Astrocyte (in vitro differentiated cells and primary cell): Measurements from ENCODE around the gene BUB3. TPM values are rescaled to one million over a fixed set of nuclear protein-coding genes. Genes with fewer than 3 reads are reported as not detected.
A peak's percentile ranks its signal among the peaks of the same experiment; 100 is the strongest.

ENCODE experiments used
- DNase-seq: peaks from one replicate; pipeline ENCODE4 v3.0.0-alpha.2; 2010; ENCODE audit warnings: low read depth
- FAIRE-seq: peaks from 2 replicates; lab custom pipeline; 2011; peaks lifted over from hg19 to GRCh38; lab: Jason Lieb, UNC
- H2AFZ ChIP-seq: 2 replicates; pipeline ENCODE4 v1.6.0; 2012; ENCODE audit warnings: low read depth, low read length, inconsistent platforms
- H3K27ac ChIP-seq: 2 replicates; pipeline ENCODE4 v1.5.1; 2011; ENCODE audit warnings: low read depth, low read length, inconsistent platforms
- H3K27me3 ChIP-seq: 2 replicates; pipeline ENCODE4 v1.6.0; 2011; ENCODE audit warnings: low read length, inconsistent platforms; ENCODE audit not compliant: insufficient read depth
- H3K36me3 ChIP-seq: 2 replicates; pipeline ENCODE4 v1.5.1; 2011; ENCODE audit warnings: low read length, inconsistent platforms; ENCODE audit not compliant: insufficient read depth
- H3K4me1 ChIP-seq: 2 replicates; pipeline ENCODE4 v1.5.1; 2011; ENCODE audit warnings: low read length, inconsistent platforms; ENCODE audit not compliant: insufficient read depth
- H3K4me2 ChIP-seq: 2 replicates; pipeline ENCODE4 v1.6.0; 2012; ENCODE audit warnings: low read length, inconsistent platforms
- H3K4me3 ChIP-seq: 2 replicates; pipeline ENCODE4 v1.5.1; 2011; ENCODE audit warnings: low read depth, mild to moderate bottlenecking, low read length, inconsistent platforms; ENCODE audit not compliant: insufficient read depth
- H3K79me2 ChIP-seq: 2 replicates; pipeline ENCODE4 v1.6.0; 2012; ENCODE audit warnings: mild to moderate bottlenecking, low read length, inconsistent platforms; ENCODE audit not compliant: insufficient read depth
- H3K9ac ChIP-seq: 2 replicates; pipeline ENCODE4 v1.6.0; 2012; ENCODE audit warnings: mild to moderate bottlenecking, low read length, inconsistent platforms
- H3K9me3 ChIP-seq: 2 replicates; pipeline ENCODE4 v1.5.1; 2012; ENCODE audit warnings: low read depth, mild to moderate bottlenecking, low read length, inconsistent platforms; ENCODE audit not compliant: insufficient read depth
- H4K20me1 ChIP-seq: 2 replicates; pipeline ENCODE4 v1.6.0; 2012; ENCODE audit warnings: low read length, inconsistent platforms; ENCODE audit not compliant: insufficient read depth
- H3K27ac Mint-ChIP-seq: one replicate; pipeline ENCODE4 v1.8.0; 2021; ENCODE audit warnings: mild to moderate bottlenecking, mixed read lengths; ENCODE audit not compliant: unreplicated experiment
- H3K27me3 Mint-ChIP-seq: one replicate; pipeline ENCODE4 v1.8.0; 2021; ENCODE audit warnings: low read depth, mixed read lengths; ENCODE audit not compliant: unreplicated experiment
- H3K36me3 Mint-ChIP-seq: one replicate; pipeline ENCODE4 v1.8.0; 2021; ENCODE audit warnings: low read depth, mixed read lengths; ENCODE audit not compliant: unreplicated experiment
- H3K4me1 Mint-ChIP-seq: one replicate; pipeline ENCODE4 v1.8.0; 2021; ENCODE audit warnings: low read depth, mixed read lengths; ENCODE audit not compliant: unreplicated experiment
- H3K4me3 Mint-ChIP-seq: one replicate; pipeline ENCODE4 v1.8.0; 2021; ENCODE audit warnings: mild to moderate bottlenecking, moderate library complexity, mixed read lengths; ENCODE audit not compliant: unreplicated experiment
- H3K9me3 Mint-ChIP-seq: one replicate; pipeline ENCODE4 v1.8.0; 2021; ENCODE audit warnings: mild to moderate bottlenecking, mixed read lengths; ENCODE audit not compliant: unreplicated experiment
- EZH2 ChIP-seq: IDR thresholded peaks from 2 replicates; pipeline ENCODE4 v1.6.1; 2012; ENCODE audit warnings: mild to moderate bottlenecking, low read length, inconsistent platforms; ENCODE audit not compliant: insufficient read depth
- total RNA-seq: library from RNA; stranded (reverse); gene quantifications from 2 replicates; pipeline ENCODE4 v1.2.1, GENCODE V29; 2021
- TF ChIP-seq, protein P1 (sequence below): IDR thresholded peaks from 2 replicates; pipeline ENCODE4 v1.5.1; 2011; ENCODE audit warnings: low read depth, mild to moderate bottlenecking, inconsistent platforms, low read length, moderate library complexity; ENCODE audit not compliant: insufficient read depth

BUB3 gene
- total RNA-seq, 1 donor from 2014 or later: 81.7 TPM

DNA sequence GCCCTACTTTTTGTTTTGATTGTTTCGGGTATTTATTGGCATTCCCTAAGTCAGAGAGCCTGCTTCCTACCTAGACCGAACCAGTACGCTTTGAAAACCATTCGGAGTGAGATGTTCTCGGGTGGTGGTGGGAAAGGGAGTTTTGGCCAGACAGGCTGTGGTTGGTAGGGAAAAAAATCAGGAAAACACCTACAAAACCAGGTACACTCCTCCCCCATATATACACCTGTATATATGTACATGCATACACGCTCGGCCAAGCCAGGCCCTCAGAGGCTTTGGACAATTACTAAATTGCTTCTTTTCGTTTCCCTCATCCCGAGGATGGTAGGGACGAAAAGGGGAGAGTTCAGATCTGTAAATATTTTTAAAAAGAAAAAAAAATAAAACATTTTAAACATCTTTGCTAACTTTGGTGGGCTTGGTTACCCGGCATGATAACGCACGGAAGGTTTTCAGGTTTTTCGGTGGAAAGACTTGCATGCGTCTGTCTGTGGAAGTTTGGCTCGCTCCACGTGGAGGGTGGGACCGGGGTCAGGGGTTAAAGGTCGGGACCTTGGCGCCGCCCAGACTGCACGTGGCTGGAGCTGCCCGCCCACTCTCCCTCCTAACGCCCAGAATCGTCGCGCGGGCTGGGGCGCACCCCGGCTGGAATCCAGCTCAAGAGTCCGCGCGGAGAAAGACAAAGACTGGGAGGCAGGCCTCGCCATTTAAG lies 3.8 kb upstream of the BUB3 start:
- Histone ChIP-seq H2AFZ (peak overlapping the region; percentile 14), H3K79me2 (peaks cover 12% of the 10 kb centered on the region), H3K4me2 (peak overlapping the region; percentile 82), H3K9ac (no peak overlapping the region), H3K36me3 (no peaks in the 10 kb centered on the region), H4K20me1 (peaks cover 17% of the 10 kb centered on the region), H3K4me3 (peak overlapping the region; percentile 35), H3K4me1 (peaks cover 10% of the 10 kb centered on the region), H3K27me3 (peaks cover 76% of the 10 kb centered on the region), H3K27ac (no peak overlapping the region), H3K9me3 (no peaks in the 10 kb centered on the region)
- peak overlapping the region; percentile 53 for H3K27ac Mint-ChIP-seq
- peaks cover 4% of the 10 kb centered on the region for H3K36me3 Mint-ChIP-seq
- FAIRE-seq: no peak
- H3K4me3 Mint-ChIP-seq: peak overlapping the region; percentile 77
- no peak for TF ChIP-seq EZH2
- TF ChIP-seq, protein P1, sequence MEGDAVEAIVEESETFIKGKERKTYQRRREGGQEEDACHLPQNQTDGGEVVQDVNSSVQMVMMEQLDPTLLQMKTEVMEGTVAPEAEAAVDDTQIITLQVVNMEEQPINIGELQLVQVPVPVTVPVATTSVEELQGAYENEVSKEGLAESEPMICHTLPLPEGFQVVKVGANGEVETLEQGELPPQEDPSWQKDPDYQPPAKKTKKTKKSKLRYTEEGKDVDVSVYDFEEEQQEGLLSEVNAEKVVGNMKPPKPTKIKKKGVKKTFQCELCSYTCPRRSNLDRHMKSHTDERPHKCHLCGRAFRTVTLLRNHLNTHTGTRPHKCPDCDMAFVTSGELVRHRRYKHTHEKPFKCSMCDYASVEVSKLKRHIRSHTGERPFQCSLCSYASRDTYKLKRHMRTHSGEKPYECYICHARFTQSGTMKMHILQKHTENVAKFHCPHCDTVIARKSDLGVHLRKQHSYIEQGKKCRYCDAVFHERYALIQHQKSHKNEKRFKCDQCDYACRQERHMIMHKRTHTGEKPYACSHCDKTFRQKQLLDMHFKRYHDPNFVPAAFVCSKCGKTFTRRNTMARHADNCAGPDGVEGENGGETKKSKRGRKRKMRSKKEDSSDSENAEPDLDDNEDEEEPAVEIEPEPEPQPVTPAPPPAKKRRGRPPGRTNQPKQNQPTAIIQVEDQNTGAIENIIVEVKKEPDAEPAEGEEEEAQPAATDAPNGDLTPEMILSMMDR: no peak
- H3K4me1 Mint-ChIP-seq: no peaks in the 10 kb centered on the region
- no peak for DNase-seq
- H3K27me3 Mint-ChIP-seq: peaks cover 57% of the 10 kb centered on the region
- H3K9me3 Mint-ChIP-seq: peaks cover 10% of the 10 kb centered on the region

- Histone ChIP-seq H3K9ac (no peak overlapping the region), H2AFZ (peak overlapping the region; percentile 14), H3K27ac (no peak overlapping the region), H4K20me1 (peaks cover 21% of the 10 kb centered on the region), H3K4me3 (no peak overlapping the region), H3K4me1 (peaks cover 14% of the 10 kb centered on the region), H3K27me3 (peaks cover 69% of the 10 kb centered on the region), H3K36me3 (peaks cover 1% of the 10 kb centered on the region), H3K9me3 (no peaks in the 10 kb centered on the region), H3K4me2 (peak overlapping the region; percentile 53), H3K79me2 (peaks cover 19% of the 10 kb centered on the region)
- Mint-ChIP-seq H3K27me3 (peaks cover 52% of the 10 kb centered on the region), H3K4me1 (peaks cover 4% of the 10 kb centered on the region), H3K27ac (no peak overlapping the region), H3K4me3 (peak overlapping the region; percentile 40), H3K36me3 (peaks cover 6% of the 10 kb centered on the region), H3K9me3 (peaks cover 10% of the 10 kb centered on the region)
- TF ChIP-seq, protein P1: no peak
- peak; percentile 94 for TF ChIP-seq EZH2
- DNase-seq (no peak), FAIRE-seq (no peak)
Observed at GRCh38 chr10:123150986-123151736, 3.0 kb upstream of the BUB3 start.
